Sciatic nerve (tissue), 2 donors: ENCODE data around the gene PRKAA2. TPM values are rescaled to one million over a fixed set of nuclear protein-coding genes. Genes with fewer than 3 reads are reported as not detected.
A peak's percentile ranks its signal among the peaks of the same experiment; 100 is the strongest.

ENCODE experiments used
- ATAC-seq: fragments of 200-7000 bp; cut with Tn5 transposase; one replicate; pipeline ENCODE4 v1.9.1; 2020; ENCODE audit warnings: mild to moderate bottlenecking, moderate library complexity
- DNase-seq: peaks from one replicate; pipeline ENCODE4 v3.0.0-alpha.2; 2020; ENCODE audit warnings: low spot score
- intact Hi-C: fragments of 100-400 bp; cut with DNase I; formaldehyde crosslinking; loops from one replicate; pipeline ENCODE4 v1.14.2; 2022
- total RNA-seq: library from RNA; stranded (reverse); fragmentation: NEBNext Ultra II Directional; extraction: Animal tissue kit (Norgen Biotek cat#: 25700); gene quantifications from one replicate; pipeline ENCODE4 v1.2.1, GENCODE V29; 2021
- donor health status: DM: no; HTN: no; CAD: no.
- donor health status: DM: no; HTN: no; CAD: no.

Gene PRKAA2
- total RNA-seq, 1 donor from 2014 or later: 13.3 TPM

DNA sequence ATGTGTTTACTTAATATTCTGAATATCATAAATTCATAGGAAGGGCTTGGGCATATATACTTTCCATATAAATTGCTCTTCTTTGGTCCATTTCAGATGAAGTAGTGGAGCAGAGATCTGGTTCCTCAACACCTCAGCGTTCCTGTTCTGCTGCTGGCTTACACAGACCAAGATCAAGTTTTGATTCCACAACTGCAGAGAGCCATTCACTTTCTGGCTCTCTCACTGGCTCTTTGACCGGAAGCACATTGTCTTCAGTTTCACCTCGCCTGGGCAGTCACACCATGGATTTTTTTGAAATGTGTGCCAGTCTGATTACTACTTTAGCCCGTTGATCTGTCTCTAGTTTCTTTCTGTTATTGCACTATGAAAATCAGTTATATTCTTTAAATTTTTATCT lies 62.3 kb downstream of the PRKAA2 start:
- intact Hi-C loops: loop anchor here (10.0 kb wide), 1 partner anchor 1413 kb away; no protein-coding TSS in a partner anchor
- ATAC-seq: no peak
- DNase-seq: no peak

DNA sequence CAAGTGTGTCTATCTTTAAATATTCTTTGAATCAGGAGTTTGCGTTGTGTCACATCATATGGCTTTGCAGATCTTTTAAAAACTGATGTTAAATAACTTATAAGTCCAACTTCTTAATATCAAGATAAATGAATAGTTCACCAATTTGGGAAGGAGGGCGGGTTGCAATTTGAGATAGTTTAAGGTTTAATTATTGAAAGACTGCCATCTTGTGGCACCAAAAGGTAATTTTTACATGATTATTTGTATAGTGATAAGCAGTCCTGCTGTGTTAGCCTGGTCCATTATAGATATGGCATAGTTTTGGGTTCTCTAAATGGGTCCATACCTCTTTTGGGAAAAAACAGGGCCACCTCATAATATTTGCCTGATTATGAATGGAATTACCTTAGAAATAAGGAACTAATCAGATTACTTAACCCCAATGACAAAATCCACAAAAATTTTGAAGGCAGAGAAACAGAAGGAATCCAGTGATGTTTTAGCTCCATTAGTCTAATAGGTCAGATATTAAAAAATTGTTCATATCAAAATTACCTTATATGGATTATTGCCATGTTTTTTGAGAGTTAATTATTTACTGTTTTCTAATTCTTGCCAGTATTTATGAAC lies 64.3 kb downstream of the PRKAA2 start:
- DNase-seq (no peak), ATAC-seq (peak; percentile 65)
- intact Hi-C loops: loop anchor here (10.0 kb wide), 1 partner anchor 1415 kb away; no protein-coding TSS in a partner anchor

DNA sequence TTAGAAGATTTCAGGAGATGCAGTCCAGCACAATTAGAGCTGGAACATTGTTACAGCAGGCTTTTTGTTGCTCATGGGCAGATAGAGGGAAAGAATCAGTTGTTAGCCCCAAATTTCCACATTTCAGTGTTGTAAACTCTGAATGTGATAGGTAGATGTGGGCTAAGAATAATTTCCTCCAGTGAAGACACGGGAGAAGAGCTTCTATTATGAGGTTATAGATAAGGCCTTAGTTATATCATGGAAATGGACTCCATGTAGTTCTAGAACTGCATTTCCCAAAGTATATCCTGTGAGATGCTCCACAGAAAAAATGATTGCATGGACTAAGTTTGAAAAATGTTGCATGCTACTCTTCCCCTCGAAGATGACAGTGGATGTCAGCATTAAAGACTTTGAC lies 64.9 kb downstream of the PRKAA2 start:
- ATAC-seq (no peak), DNase-seq (no peak)
- intact Hi-C loops: loop anchor here (10.0 kb wide), 1 partner anchor 1415 kb away; no protein-coding TSS in a partner anchor

DNA sequence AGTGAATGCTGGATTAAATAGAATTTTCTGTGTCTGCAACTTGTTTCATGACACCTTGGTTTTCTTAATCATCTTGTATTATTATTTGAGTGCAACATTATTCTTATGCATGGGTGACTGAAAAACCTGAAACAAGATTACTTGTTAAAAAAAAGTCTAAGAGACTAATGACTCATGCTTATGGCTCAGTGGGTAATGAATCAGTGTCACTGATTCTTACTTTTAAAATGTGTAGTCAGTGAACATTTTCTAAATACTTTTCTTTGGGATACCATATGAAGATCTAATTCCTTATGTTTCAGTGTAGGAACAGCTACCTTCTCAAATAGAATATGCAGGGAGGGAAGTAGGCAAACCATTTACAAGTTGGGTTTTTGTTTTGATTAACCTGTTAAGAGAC lies 65.5 kb downstream of the PRKAA2 start:
- DNase-seq (no peak), ATAC-seq (no peak)
- intact Hi-C loops: no loop called here

DNA sequence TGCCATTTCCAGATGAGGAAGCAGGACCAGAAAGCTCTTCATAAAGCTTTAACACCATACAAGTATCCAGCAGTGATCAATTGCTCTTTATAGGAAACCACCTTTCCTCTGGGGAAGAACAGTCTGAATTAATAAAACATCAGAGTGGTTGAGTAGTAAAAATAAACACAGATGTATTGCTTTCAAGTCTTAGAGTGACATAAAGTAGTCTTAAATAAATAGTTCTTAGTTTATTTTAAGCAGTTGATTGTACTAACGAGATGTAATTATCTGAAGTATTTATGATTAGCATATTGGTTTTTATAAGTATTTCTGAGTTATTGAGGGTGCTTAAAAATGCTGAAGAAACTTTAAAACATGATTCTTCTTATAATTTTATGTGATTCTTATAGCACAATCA lies 67.0 kb downstream of the PRKAA2 start:
- no peak for DNase-seq
- intact Hi-C loops: no loop called here

DNA sequence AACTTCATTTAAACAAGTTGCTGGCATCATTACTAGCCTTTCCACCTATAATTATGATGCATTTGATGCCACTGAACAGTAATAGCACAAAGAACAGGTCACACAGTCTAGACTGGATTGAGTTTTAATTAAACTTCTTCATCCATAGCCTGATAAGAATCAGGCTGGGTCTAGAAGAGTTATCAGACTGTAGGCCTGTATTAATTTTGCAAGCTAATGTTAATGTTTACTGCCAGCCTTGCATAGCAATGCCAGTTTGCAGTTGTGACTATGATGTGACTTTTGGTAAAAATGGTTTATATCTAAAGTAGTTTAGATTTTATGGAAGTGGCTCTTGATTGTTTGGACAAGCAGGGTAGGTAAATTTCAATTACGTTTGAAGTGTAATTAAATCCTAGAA lies 68.0 kb downstream of the PRKAA2 start:
- intact Hi-C loops: no loop called here
- ATAC-seq: no peak
- no peak for DNase-seq

More for the DNA sequence above, 67.0 kb downstream of the PRKAA2 start:
- ATAC-seq: no peak

DNA sequence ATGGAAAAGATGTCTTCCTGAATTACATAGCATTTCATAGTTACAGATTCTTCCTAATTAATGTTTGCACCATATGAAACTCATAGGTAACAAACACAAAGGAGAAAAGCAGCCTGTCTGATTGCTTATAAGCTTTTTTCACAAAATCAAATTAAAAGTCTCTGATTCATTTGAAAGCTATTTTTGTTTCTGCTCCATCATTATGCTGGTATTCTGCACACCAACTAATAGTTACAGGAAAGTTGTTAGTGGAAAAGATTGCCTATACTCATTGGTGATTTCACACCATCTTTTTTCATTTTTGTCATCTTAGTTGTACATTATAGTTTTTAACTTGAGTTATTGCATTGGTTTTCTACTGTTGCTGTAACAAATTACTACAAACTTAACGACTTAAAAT lies 70.0 kb downstream of the PRKAA2 start:
- no peak for ATAC-seq
- no peak for DNase-seq
- intact Hi-C loops: no loop called here

DNA sequence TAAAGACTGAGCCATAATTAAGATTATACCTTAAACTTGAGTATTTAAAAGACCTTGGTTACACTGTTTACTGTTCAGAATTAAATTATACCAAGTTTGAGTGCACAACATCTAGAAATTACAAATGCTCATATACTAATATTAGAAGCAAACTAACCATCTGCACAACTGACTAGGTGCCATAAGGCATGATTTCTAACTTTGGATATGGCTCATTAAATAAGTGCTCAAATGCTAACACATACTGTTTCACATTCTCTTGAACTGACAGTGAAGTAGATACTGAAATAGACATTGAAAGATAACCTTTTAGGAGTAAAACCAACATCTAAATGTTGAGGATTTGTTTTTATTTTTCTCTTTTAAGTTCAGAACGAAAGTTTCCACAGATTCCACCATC lies 74.1 kb downstream of the PRKAA2 start:
- DNase-seq (no peak), ATAC-seq (no peak)
- intact Hi-C loops: no loop called here

DNA sequence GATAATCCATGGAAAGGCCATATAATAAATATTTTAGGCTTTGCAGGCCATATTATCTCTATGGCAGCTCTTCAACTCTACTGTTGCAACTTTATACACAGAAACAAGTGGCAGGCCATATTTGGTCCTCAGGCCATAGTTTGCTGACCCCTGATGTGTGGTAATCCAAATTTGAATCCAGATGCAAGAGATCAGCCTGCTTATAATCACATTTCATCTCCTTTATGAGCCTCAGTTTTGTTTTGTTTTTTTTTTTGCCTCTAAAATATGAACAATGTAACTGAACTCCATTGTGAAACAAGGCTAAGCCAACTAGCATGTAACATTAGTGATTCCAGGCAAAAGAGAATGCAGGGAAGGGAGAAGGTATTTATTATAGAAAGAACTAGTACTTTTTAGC lies 81.6 kb downstream of the PRKAA2 start:
- intact Hi-C loops: no loop called here
- no peak for ATAC-seq
- no peak for DNase-seq

DNA sequence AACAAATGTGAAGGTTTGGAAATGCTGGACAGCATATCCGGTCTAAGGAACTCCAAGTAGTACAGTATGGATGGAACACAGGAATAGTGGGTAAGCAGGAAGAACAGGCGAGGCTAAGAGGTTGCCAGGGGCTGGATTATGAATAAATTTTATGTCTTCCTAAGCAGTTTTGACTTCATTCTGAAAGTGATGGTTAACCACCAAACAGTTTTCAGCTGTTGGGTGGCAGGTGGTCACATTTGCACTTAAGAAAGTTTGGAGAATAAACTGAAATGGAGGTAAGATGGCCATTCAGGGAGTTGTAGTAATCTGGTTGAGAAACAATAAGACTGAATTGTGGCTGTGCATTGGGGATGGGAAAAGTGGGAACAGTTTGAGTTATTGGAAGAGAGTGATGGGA lies 83.8 kb downstream of the PRKAA2 start:
- DNase-seq (no peak), ATAC-seq (no peak)
- intact Hi-C loops: no loop called here

DNA sequence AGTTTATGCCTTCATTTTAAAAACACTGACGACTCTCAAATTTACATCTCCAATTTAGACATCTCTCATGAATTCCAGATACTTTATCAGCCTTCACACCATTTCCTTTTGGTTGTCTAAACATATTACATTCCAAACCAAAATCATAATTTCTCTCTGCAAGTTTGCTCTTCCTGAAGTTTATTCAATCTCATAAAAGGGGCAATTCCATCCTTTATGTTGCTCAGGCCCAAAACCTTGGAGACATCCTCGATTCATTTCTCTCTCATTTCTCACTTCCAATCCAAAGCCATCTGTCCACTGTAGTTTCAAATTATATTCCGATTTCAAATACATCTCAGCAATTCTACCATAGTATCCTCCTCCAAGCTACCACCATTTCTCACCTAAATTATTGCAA lies 100.1 kb downstream of the PRKAA2 start:
- intact Hi-C loops: no loop called here
- DNase-seq (no peak), ATAC-seq (no peak)

DNA sequence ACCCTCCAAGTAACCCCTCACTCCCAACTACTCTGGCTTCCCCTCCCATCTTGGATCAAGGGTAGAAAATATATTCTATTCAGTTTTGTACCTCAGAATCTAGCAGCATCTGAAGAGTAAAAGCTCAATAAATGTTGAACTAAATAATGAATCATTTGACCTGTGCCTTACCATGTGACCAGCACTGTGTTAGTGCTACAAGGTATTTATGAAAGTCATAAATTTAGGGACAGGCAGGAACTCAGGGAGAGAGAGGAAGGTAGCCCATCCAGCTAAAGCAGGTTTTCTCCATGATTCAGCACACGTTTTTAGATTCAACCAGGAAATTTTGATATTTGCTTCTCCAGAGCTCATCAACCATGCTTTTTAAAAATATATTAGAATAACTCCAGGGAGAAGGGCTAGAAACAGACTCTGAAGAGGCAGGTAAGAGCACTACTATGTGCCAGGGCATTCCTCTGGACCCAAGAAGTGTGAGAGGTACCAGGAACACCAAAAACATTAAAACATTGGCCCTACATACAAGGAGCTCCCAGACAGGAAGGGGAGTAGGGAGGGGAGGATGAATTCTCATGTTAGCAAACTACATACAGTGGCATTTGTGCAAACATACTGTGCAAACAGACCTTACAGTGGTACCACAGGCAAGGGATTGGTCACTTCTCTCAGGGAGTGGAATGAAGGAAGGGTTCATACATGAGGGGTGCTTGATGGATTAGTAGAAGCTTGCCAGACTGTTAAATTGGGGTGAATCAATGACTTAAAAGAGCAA lies 109.8 kb downstream of the PRKAA2 start:
- intact Hi-C loops: no loop called here
- no peak for ATAC-seq
- DNase-seq: no peak

DNA sequence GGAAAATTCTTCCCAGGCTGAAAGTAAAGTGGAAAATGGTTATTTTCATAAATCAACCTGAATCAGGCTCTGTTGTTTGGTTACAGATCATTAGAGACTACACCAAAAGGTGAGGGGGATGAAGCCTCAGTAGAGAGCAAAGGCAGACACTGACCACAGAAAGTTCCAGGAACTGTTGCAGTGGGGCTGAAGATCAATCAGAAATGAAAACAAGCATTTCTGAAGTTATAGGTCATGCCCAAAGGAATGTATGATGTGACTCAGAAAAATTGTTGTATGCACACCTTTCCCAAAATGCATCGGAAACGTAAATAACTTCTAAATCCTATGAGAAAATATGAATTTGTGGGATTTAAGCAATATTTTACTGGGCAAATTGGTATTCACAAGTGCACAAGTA lies 110.8 kb downstream of the PRKAA2 start:
- intact Hi-C loops: no loop called here
- ATAC-seq: no peak

DNA sequence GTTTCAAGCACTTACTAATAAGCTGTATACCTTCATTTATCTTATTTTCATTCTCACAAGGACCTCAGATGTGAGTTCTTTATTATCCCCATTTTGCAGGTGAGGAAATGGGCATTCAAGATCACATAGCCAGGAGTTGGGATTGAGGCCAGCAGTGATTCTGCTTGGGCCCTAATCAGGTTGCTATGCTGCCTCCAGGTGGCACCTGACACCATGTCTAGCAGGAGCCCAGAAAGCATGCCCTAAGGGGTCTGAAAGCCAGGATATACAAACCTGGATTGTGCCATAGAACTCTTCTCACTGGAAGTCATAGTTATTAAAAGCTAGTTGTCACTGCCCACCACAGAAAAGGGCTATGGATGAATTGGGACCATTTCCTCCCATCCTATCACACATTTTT lies 113.0 kb downstream of the PRKAA2 start:
- intact Hi-C loops: no loop called here
- ATAC-seq (no peak), DNase-seq (no peak)

More for the DNA sequence above, 110.8 kb downstream of the PRKAA2 start:
- no peak for DNase-seq

DNA sequence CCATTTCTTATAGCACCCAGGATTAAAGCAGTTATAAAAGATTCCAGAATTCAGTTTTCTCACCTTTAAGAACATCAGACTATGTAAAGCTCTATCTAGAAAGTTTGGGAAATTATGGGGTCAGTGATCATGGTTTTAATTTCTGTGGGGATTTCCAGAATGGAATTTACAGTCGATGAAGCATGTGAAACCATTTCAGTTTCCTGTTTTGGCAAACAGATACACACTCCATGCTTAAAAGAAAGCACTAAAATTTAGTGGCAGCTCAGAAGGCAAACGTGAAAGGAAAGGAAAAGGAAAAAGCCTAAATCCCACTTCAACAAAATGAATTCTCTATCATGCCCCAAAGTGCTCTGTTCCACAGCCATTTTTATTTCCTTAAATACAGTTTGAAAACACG lies 113.7 kb downstream of the PRKAA2 start:
- intact Hi-C loops: no loop called here
- ATAC-seq (no peak), DNase-seq (no peak)

Other genes starting within 250 kb of the PRKAA2 start
- gene PLPP3, start 65.8 kb upstream of the PRKAA2 start, total RNA-seq: 198 TPM
- gene FYB2, start 174.1 kb downstream of the PRKAA2 start, total RNA-seq: not detected
- not detected for gene C8A, start 209.5 kb downstream of the PRKAA2 start, total RNA-seq